Astrocyte (in vitro differentiated cells and primary cell): ENCODE results near the gene DIP2A.
"Not testable (repeated sequence)": the region's sequence is repeated elsewhere in the genome, so short reads cannot be mapped to it uniquely, and the experiment has no call there.

ENCODE experiments used
- CTCF ChIP-seq: IDR thresholded peaks from 2 replicates; pipeline ENCODE4 v1.5.1; 2011; ENCODE audit warnings: low read depth, mild to moderate bottlenecking, inconsistent platforms, low read length, moderate library complexity; ENCODE audit not compliant: insufficient read depth
- EZH2 ChIP-seq: IDR thresholded peaks from 2 replicates; pipeline ENCODE4 v1.6.1; 2012; ENCODE audit warnings: mild to moderate bottlenecking, low read length, inconsistent platforms; ENCODE audit not compliant: insufficient read depth

GRCh38 chr21:46579394-46579793, 120.7 kb downstream of the DIP2A start:
- not testable (repeated sequence) for TF ChIP-seq CTCF, EZH2
